Hepatic stellate cell (primary cell): ENCODE results near the gene MON1B.
"Not testable (repeated sequence)": the region's sequence is repeated elsewhere in the genome, so short reads cannot be mapped to it uniquely, and the experiment has no call there.

ENCODE experiments used
- DNase-seq: peaks from one replicate; pipeline ENCODE4 v3.0.0; 2011; ENCODE audit warnings: low spot score

Gene MON1B

DNA sequence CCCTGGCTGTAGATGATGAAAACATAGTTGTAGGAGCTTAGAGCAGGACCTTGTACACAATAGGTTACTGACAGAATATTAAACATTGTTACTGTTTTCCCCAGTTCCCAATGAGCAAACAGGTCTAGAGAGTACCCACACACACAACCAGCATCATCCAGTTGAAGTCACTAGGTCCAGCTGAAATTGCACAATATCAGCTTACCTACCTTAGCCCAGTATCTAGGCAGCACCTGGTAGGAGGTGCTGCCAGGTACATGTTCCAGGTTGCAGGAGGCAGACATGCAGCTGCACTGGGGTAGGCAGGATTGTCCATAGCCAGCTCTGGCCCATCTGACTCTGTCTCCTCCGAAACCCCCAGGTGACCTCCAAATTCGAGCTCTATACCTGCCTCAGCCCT, 6.8 kb downstream of the MON1B start:
- no peak for DNase-seq

DNA sequence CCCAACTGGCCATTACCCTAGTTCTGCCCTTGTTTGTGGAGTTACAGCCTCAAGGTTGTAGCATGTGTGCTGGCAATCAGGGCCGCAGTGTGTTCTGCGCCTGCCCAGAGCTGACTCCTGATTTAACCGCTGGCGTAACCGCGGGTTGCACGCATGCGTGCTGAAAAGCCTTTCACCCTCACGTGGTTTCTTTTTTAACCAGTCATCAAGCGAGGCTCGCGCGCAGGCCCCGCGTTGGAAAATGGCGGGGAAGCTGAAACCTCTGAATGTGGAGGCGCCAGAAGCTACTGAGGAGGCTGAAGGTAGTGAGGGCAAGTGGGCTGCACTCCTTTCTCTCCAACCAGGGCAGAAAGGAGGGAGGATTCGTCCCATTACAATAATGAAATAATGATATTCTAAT, 8.2 kb downstream of the MON1B start, which contains the start of gene SYCE1L:
TSS of gene SYCE1L (plus strand) at position 198 of the 400 bp plus-strand sequence. CDS start at position 242, 44 bp downstream.
- no peak for DNase-seq

DNA sequence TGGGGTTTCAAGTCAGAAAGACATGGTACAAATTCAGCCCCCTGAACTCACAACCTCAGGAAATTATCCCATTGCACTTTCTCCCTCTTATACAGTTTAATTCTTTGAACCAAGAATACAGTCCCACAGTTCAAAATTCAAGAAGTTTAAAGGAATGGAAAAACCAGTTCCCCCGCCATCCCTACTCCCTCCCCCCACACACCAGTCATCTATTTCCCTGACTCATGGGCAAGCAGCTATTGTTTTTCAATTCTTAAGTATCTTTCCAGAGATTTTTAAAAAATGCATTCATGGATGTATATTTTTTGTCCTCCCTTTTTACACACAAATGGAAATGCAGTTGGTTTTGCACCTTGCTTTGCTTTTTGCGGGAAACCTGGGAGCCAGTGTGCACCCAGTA, 15.5 kb downstream of the MON1B start:
- no peak for DNase-seq

DNA sequence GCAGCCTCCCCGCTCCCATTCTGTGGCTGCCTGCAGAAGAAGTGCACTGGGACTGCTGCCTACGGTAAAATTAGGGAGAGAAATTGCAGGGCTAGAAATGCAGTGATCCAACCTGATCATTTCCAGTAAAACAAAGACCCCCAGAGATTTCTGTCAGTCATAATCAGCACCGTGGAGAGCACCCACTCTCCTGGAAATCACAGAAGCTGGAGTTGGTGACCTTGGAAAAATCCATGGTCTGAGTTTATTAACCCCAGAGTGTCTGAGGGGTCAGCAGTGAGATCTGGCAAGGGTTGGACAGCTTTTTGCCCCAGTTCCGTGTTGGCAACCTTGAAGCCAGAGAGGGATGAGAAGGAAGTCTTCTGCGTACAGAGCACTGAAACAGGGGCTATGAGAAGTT, 16.0 kb downstream of the MON1B start:
- DNase-seq: no peak

DNA sequence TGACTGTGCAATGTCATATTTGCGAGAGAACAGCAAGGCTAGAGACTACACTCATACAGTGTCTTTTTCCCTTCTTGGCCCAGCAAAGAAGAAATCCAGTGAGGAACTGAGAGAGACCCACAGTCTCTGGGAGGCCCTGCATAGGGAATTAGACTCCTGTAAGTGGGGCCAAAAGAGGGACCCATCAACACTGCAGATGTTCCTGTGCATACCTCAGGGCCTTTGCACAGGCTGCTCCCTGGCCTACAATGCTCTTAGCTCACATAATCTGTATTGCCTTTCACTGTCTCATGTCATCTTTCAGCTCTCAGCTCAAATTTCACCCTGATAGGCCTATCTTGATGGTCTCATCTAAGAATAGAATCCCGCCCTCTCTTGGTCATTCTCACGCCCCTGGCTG, 17.4 kb downstream of the MON1B start:
- no peak for DNase-seq

DNA sequence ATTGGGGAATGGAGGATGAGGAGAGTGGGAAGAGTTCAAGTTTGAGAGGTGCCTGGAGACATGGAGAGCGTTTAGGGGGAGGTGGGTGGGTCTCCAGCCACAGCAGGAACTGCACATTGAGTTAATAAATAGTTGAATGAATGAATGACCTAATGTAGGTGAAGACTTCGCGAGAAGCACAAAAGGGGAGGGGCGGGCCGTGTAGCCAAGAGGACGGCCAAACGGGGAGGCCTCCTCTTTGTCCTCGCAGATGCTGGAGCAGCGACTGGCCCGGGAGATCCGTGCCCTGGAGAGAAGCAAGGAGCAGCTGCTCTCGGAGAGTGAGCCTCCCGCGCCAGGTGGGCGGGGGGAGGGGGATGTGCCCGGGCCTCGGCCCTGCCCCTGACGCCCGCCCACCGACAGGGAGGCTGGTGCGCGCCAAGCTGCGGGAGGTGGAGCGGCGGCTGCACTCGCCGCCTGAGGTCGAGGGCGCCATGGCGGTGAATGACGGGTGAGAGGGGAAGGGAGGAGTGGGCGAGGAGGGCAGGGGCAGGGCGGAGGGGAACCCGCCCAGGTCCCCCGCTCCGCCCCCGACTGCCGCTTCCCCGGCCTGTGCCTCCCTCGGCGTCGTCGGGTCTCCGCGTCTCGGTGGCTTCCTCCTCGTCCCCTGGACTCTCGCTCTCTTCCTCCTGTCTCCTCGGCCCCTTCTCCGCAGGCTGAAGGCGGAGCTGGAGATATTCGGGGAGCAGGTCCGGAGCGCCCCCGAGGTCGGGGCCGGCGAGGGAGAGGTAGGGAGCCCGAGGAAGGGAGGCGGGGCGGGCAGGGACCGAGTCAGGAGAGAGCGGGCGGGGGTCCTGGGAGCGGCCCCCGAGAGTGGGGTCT, 21.1 kb downstream of the MON1B start:
- no peak for DNase-seq

DNA sequence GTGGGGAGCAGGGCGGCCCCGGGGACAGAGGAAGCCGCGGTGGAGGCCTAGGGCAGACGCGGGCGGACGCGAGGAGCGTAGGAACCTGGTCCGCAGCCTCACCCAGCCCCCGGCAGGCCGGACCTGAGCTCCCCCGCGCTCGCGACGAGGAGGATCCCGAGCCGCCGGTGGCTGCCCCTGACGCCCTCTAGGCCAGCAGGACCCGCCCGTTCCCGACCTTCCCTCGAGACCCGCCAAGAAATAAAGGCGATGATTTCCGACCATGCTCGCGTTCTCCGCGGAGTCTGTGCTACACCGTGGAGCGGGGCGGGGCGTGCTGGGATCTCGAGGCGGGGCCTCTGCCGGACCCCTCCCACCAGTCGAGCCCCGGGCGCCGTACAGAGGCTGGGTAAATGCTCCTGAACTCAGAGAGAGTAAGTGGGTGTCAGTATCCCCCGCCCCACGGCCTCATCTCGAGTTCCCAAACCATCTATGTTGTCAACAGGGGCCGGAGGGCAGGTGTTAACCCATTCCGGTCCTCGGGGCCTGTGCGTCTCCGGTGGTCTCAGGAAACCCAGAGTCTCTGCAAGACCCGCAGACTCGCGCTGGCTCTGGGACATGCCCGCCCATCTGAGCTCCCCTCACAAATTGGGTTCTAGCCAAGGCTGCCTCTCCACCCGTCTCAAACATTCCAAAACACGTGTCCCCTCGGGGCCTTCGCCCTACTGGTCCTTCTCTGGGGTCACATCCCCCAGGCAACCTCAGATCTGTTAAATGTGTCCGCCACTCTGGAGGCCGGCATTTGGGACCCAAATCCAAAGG, 22.0 kb downstream of the MON1B start:
- no peak for DNase-seq

DNA sequence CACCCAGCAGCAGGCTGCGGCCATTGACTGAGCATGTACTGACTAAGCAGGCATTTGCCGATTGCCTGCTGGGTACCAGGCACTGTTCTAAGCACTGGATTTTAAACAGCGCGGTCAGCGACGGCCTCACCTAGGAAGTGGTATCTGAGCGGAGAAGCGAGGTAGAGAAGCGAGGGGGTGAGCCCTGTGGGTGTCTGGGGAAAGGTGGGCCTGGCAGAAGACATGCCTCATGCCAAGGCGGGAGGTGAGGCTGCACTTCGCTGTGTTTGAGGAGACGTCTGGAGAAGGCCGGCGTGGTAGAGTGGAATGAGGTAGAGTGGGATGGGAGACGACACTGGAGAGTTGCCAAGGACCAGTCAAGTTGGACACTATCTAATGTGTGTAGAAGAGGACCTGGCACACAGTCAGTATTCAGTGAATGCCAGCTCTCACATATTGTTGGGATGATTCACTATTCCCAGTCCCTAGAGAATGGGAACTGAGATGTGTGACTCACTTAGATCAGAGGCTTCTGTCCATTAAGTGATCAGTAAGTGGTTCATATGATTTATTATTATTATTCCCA, 22.6 kb downstream of the MON1B start:
- DNase-seq: peak; percentile 60

DNA sequence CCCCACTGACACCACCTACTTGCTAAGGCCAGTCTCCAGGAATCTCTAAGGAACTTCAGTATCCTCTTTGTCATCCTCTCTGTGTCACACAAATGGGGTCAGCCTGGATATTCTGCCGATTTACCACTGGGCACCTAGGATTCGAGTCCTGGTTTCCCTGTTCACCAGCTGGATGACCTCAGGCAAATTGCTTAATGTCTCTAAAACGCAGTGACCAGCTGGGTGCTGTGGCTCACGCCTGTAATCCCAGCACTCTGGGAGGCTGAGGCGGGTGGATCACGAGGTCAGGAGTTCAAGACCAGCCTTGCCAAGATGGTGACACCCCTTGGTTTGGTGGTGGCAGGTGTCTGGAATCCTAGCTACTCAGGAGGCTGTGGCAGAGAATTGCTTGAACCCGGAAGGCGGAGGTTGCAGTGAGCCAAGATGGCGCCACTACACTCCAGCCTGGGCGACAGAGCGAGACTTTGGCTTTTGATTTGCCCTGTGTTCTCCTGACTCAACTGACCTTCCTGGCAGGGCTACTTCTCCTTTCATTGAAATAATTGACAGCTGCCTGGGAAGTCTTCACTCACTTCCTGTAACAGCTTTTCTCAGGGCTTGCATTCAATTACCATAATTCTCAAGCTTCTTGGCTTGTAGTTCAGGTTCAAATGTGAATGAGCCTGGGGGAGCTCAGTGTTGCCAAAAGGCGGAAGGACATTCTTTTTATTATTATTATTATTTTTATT, 23.6 kb downstream of the MON1B start:
- no peak for DNase-seq

DNA sequence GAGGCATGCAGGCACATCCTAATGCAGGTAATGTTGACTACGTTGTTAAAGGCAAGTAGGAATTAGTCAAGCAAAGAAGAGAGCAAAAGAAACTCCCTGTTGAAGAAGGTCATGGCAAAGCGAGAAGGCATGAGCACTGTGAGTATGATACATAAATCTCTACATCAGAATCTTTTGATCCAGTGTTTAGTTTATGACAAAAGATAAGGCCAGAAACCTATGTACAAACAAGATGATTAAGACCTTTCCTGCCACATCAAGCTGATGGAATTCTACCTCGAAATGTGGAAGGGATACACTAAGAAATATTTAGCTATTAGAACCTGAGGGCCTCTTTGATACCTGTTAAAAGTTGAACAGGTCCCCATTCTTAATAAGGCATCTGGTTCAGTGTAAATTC, 28.4 kb downstream of the MON1B start:
- DNase-seq: no peak

DNA sequence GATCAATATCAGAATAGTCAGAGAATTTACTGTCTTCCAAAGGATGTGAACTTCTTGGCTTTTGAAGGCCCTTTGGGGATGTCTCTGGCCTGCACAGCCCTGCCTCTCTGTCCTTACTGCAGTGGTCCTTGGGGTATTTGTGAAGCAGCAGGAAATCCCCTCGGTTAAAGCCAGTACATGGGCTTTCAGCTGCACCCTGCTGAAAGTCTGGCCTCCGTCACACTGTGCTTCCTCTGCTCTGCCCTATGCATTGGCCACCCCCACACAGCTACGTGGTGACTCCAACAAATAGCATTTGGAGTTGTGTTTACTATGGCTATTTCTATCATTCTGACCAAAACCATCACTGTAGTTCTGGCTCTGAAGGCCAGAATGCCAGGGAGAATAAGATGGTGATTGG, 29.4 kb downstream of the MON1B start:
- DNase-seq: no peak

DNA sequence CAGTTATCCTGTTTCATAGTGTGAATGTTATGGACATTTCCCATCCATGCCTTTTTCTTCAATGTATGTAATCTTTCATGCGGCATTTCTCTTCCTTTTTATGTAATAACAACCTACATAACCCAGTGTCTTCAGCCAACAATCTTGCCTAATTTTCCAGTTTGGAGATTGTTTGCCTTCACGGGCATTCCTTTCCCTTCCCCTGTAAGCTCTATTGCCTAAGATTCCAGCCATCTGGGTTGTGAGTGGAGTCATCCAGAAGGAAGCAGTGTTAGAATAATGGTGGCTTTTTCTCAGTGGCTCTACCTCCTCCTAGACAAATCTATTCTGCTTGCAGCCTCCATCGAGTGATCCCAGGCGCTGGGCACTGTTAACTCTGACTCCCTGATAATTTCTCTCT, 30.5 kb downstream of the MON1B start:
- DNase-seq: no peak

DNA sequence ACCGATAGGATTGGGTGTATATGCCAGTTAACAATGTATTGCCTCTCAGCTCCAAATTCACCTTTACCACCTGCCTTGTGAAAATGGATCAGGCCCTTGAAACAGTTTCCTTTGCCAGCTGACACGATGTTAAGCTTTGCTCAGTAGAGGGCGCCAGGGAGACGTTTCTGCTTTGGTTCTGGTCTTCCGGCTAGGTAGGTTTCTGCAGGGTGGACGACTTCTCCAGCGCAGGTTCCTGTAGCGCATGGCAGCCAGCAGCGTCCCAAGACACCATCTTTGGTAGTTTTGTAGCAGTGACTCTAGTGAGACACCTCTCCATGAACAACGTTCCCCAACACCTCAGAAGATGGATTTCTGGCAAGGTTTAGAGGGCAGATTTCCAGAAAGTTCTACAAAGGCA, 32.2 kb downstream of the MON1B start:
- DNase-seq: no peak

DNA sequence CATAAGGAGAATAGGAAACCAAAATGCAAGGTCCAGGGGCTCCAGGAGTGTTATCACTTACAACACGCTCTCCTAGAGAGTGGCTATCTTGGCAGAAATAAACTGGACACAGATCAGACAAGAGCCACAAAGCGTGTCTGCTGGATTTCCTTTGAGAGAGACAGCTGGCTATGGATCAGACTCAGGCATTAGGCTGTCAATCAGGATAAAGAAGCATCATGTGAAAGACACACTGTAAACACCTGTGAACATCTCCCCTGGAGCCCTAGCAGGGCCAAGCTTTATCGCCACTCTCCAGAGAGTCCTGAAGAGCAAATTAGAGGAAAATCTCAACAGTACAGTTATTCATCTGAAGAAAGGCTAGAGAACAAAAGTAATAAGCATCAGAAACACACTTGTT, 34.2 kb downstream of the MON1B start:
- DNase-seq: no peak

DNA sequence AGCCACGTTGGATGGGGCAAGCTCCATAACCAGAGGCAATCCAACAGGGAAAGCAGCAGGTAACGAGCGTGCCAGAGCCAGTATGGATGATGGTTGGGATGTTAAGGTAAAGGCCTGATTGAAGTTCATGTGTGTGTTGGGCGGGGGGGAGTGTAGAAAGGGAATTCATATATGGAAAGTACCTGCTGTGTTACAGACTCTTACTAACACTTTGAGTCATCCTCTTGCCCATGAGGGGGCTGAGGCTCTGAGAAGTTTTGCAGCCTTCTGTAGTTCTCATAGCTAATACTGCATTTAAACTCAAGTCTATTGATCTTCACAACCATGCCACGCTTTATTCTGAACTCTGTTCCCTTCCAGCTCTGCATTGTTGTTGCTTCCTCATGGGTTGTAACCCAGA, 36.8 kb downstream of the MON1B start:
- no peak for DNase-seq

DNA sequence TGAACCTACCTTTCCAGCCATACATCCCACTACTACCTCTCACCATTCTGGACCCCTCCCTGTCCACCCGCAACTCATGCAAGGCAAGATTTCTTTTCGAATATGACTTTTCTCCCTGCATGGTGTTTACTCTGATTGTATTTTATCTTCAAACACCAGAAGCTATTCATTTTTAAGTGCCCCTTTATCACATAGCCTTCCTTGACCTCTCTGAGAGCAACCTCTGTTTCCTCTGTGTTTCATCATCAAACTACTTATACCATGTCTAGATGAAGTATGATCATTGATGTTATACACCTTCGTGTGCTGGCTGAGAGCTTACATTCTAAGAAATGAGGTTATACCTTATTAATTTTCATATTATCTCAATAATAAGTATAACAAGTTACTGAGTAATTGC, 40.1 kb downstream of the MON1B start:
- DNase-seq: no peak

DNA sequence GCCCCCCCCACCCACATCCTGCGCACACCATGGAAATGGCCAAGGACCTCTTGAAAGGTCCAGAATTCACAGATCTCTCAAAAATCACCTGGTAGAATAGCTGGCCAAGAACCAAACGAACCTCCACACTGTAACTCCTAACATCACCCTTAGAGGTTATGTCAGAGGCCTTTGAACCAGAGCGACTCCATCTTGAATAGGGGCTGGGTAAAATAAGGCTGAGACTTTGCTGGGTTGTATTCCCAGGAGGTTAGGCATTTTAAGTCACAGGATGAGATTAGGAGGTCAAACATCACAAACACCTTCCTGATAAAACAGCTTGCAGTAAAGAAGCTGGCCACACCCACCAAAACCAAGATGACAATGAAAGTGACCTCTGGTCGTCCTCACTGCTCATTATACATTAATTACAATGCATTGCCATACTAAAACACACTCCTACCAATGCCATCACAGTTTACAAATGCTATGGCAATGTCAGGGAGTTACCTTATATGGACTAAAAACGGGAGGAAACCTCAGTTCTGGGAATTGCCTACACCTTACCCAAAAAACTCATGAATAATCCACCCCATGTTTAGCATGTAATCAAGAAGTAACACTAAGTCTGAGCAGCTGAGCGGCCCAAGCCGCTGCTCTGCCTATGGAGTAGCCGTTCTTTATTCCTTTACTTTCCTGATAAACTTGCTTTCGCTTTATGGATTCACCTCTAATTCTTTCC, 43.0 kb downstream of the MON1B start:
- DNase-seq: no peak

DNA sequence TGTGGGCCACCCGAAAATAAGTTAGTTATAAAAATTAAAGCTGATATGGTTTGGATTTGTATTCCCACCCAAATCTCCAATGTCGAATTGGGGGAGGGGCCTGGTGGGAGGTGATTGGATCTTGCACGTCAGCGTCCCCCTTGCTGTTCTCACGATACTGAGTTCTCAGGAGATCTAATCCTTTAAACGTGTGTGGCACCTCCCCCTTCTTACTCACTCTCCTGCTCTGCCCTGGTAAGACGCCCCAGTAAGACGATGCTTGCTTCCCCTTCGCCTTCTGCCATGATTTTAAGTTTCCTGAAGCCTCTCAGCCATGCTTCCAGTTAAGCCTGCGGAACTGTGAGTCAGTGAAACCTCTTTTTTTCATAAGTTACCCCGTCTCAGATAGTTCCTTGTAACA, 43.6 kb downstream of the MON1B start:
- DNase-seq: no peak

DNA sequence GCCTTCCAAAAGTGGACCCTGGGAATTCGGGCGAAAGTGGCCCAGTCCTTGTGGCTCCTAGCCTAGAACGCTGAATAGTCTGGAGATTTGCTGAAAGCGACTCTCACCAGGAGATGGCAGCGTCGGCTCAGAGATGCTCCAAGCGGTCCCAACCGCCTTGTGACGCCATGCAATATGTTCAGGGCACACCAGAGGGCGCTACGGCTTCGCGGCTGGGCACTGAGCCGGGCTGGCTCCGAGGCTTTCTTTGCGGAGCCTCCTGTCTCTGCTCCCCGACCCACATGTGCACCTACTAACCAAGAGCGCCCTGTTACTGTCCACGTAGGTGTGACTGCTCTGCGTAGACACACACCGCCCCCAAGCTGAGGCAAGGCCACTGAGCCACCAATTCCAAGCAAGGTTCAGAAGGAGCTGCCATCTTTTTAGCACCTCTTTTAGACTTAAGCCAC, 45.1 kb downstream of the MON1B start:
- peak; percentile 72 for DNase-seq

DNA sequence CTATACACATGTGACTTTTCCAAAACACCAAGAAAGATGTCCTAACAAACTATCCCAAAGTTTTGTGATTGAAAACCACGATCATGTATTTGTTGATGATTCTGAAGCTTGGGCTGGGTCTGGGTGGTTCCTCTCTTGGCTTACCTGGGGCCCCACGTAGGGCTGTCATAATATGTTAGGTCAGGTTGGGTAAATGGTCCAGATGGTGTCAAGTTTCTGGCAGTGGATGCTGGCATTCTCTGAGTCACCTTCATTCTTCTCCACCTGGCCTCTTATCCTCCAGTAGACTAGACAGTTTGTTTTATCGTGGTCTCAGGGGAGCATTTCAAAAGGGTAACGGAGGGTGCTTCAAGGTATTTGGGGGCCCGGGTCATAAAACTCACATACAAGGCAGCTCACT, 47.6 kb downstream of the MON1B start:
- DNase-seq: no peak

DNA sequence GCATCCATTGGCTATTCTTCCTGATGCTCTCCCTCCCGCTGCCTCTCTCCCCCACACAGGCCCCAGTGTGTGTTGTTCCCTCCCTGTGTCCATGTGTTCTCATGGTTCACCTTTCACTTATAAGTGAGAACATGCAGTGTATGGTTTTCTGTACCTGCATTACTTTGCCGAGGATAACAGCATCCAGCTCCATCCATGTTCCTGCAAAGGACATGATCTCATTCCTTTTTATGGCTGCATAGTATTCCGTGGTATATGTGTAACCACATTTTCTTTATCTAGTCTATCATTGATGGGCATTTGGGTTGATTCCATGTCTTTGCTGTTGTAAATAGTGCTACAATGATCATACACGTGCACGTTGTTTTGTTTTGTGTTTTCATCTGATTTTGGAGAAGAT, 51.5 kb downstream of the MON1B start:
- DNase-seq: not testable (repeated sequence)

DNA sequence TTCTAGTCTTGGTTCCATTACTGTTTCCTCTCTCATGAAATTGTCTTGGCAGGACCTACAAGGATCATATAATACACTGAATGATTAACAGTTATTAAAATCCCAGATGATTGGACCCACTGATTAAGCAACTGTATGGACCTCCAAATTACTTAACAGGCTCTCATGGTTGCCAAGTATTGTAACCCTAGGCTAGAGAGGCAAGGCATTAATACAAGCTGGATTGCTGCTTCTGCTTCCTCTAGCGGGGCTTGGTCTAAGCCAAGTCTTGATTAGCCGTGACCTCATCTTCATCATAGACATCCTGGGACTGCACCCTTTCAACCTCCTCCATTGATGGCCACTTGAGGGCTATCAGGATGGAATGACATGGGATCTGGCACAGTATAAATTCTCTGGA, 55.2 kb downstream of the MON1B start:
- no peak for DNase-seq
